Measurements from ENCODE around the gene FBLN2. TPM values are rescaled to one million over a fixed set of nuclear protein-coding genes. Genes with fewer than 3 reads are reported as not detected.

The FBLN2 gene
- total and polyA plus RNA-seq, 10 of the 15 experiments (the other 5 are each of a cell fraction or from before 2014, with no cell fraction given): 0.03 to 0.41 (median 0.12) TPM; not detected in 2

GRCh38 chr3:13619661-13620230 lies 70.8 kb downstream of the FBLN2 start (continued):
- no peak for TF ChIP-seq MLLT1 (IDR thresholded peaks at IDR 0.05)
- no peak for TF ChIP-seq ZNF207 (IDR thresholded peaks at IDR 0.05; ENCODE audit: borderline replicate concordance)

GRCh38 chr3:13620281-13620680 lies 71.4 kb downstream of the FBLN2 start:
- ChIA-PET SMC1A (ENCODE audit: uncharacterized antibody, unreplicated experiment) (no interaction called here), RAD21 (ENCODE audit: unreplicated experiment) (no interaction called here), CTCF (no interaction called here), POLR2A (no interaction called here)
- FAIRE-seq (no peak), ATAC-seq (no peak), DNase-seq (ENCODE audit: low read depth, low spot score) (no peak)
- H3K9ac ChIP-seq (ENCODE audit: control insufficient read depth, insufficient read depth, low read length): no peak overlapping the region
- H3K9me3 ChIP-seq (replicated peaks; ENCODE audit: control insufficient read depth, insufficient read depth, low read length): no peaks in the 10 kb centered on the region
- BruUV-seq (replicated peaks): no TSS peak
- H4K20me1 ChIP-seq (ENCODE audit: control insufficient read depth, insufficient read depth): no peaks in the 10 kb centered on the region
- no peaks in the 10 kb centered on the region for H3K36me3 ChIP-seq (ENCODE audit: control insufficient read depth in 2 of 2, insufficient read depth in 2 of 2, low read length in 1 of 2)
- no peak overlapping the region for H3K27ac ChIP-seq (ENCODE audit: control insufficient read depth, insufficient read depth)
- H2AFZ ChIP-seq (ENCODE audit: control insufficient read depth, low read depth, low read length): no peak overlapping the region
- no peak overlapping the region for H3K4me2 ChIP-seq (ENCODE audit: control insufficient read depth, insufficient read depth)
- in situ Hi-C loops (cut with MboI) (no loop called here), intact Hi-C loops (cut with micrococcal nuclease; ENCODE audit: unreplicated experiment) (no loop called here)
- H3K4me3 ChIP-seq: no peak overlapping the region
- no peaks in the 10 kb centered on the region for H3K27me3 ChIP-seq (replicated peaks in 1 of 2; ENCODE audit: control insufficient read depth in 2 of 2, insufficient read depth in 2 of 2, low read length in 1 of 2)
- no peaks in the 10 kb centered on the region for H3K79me2 ChIP-seq (ENCODE audit: control insufficient read depth, insufficient read depth, low read length)
- H3K4me1 ChIP-seq (ENCODE audit: control insufficient read depth, insufficient read depth, low read length): no peaks in the 10 kb centered on the region
- 11% methylated on average over 4 of the region's 4 CpGs for WGBS (ENCODE audit: insufficient coverage, insufficient replicate concordance, low lambda C conversion rate, missing lambda C conversion rate)
- TF ChIP-seq DPF2 (IDR thresholded peaks at IDR 0.05): no peak
- TF ChIP-seq SIN3A (IDR thresholded peaks at IDR 0.05; ENCODE audit: low read depth, low read length): no peak
- TF ChIP-seq USF1 (IDR thresholded peaks at IDR 0.05; ENCODE audit: borderline replicate concordance, extremely low read length, insufficient read depth, low read depth, low read length): no peak
- TF ChIP-seq SIX5 (IDR thresholded peaks at IDR 0.05; ENCODE audit: low read depth, low read length, severe bottlenecking): no peak
- no peak for TF ChIP-seq NKRF (conservative IDR thresholded peaks at IDR 0.05)
- no peak for TF ChIP-seq ZNF622 (IDR thresholded peaks at IDR 0.05)
- TF ChIP-seq IKZF2 (IDR thresholded peaks at IDR 0.05): no peak
- no peak for TF ChIP-seq RAD51 (IDR thresholded peaks at IDR 0.05)
- no peak for TF ChIP-seq NR2C2 (IDR thresholded peaks at IDR 0.05; ENCODE audit: borderline replicate concordance, control insufficient read depth, insufficient read length, low read depth)
- TF ChIP-seq ZNF592 (IDR thresholded peaks at IDR 0.05): no peak
- TF ChIP-seq FOXK2 (IDR thresholded peaks at IDR 0.05): no peak
- no peak for TF ChIP-seq HCFC1 (IDR thresholded peaks at IDR 0.05; ENCODE audit: low read length)
- TF ChIP-seq RCOR1 (conservative IDR thresholded peaks at IDR 0.05; ENCODE audit: low read depth, low read length): no peak

Measured in GM12878 (cell line).